CD8-positive, alpha-beta memory T cell (primary cell): Measurements from ENCODE around the gene KLF5. TPM values are rescaled to one million over a fixed set of nuclear protein-coding genes. Genes with fewer than 3 reads are reported as not detected.

Experiments used
- CTCF ChIA-PET: fragments of 350-600 bp; sonication (Branson Sonifier 250); formaldehyde crosslinking; loops from one replicate; lab custom pipeline; 2021; ENCODE audit warnings: antibody characterized with exemption; lab: Charles Lee
- POLR2A ChIA-PET: fragments of 350-600 bp; sonication (Branson Sonifier 250); formaldehyde crosslinking; loops from one replicate; lab custom pipeline; 2021; ENCODE audit warnings: antibody characterized with exemption; lab: Charles Lee
- DNase-seq, 5 donors: peaks; one replicate each; pipeline versions ENCODE4 v3.0.0 to v3.0.0-alpha.2; 2020 to 2022; ENCODE audit warnings: mixed read lengths in 1 of 5
- H3K27ac ChIP-seq: one replicate; pipeline ENCODE4 v1.7.0; 2013; ENCODE audit warnings: low read depth, mild to moderate bottlenecking, low read length, moderate library complexity
- H3K27me3 ChIP-seq: 2 replicates; pipeline ENCODE4 v1.7.0; 2013; ENCODE audit warnings: low read length, mild to moderate bottlenecking; ENCODE audit not compliant: insufficient read depth, poor library complexity, severe bottlenecking
- H3K36me3 ChIP-seq: 2 replicates; pipeline ENCODE4 v1.7.0; 2013; ENCODE audit warnings: mild to moderate bottlenecking, low read length, moderate library complexity; ENCODE audit not compliant: insufficient read depth
- H3K4me1 ChIP-seq: 2 replicates; pipeline ENCODE4 v1.7.0; 2013; ENCODE audit warnings: mild to moderate bottlenecking, low read length, moderate library complexity; ENCODE audit not compliant: insufficient read depth
- H3K4me3 ChIP-seq: 2 replicates; pipeline ENCODE4 v1.7.0; 2013; ENCODE audit warnings: mild to moderate bottlenecking, low read length
- H3K9me3 ChIP-seq: 2 replicates; pipeline ENCODE4 v1.7.0; 2013; ENCODE audit warnings: mild to moderate bottlenecking, low read length
- H3K27ac Mint-ChIP-seq, 8 donors: one replicate each; pipeline ENCODE4 v1.8.0; 2020 to 2021; ENCODE audit warnings: mixed read lengths in 8 of 8, mild to moderate bottlenecking in 6 of 8, inconsistent platforms in 3 of 8, moderate library complexity in 3 of 8
- H3K27me3 Mint-ChIP-seq, 2 donors: one replicate each; pipeline ENCODE4 v1.8.0; 2020 to 2021; ENCODE audit warnings: mixed read lengths in 2 of 2, mild to moderate bottlenecking in 1 of 2, moderate library complexity in 1 of 2
- H3K36me3 Mint-ChIP-seq, 3 donors: one replicate each; pipeline ENCODE4 v1.8.0; 2020 to 2021; ENCODE audit warnings: mixed read lengths in 3 of 3, inconsistent platforms in 1 of 3, mild to moderate bottlenecking in 1 of 3
- H3K4me1 Mint-ChIP-seq, 3 donors: one replicate each; pipeline ENCODE4 v1.8.0; 2020 to 2021; ENCODE audit warnings: mixed read lengths in 3 of 3, inconsistent platforms in 1 of 3, mild to moderate bottlenecking in 1 of 3
- H3K4me3 Mint-ChIP-seq, 7 donors: one replicate each; pipeline ENCODE4 v1.8.0; 2020 to 2021; ENCODE audit warnings: mixed read lengths in 7 of 7, mild to moderate bottlenecking in 6 of 7, moderate library complexity in 4 of 7, inconsistent platforms in 2 of 7
- H3K9me3 Mint-ChIP-seq, 5 donors: one replicate each; pipeline ENCODE4 v1.8.0; 2020 to 2022; ENCODE audit warnings: mixed read lengths in 5 of 5, mild to moderate bottlenecking in 3 of 5, moderate library complexity in 2 of 5, inconsistent platforms in 1 of 5
- polyA plus RNA-seq: library from polyadenylated mRNA; unstranded; fragments of 300-500 nt; fragmentation: Illumina TruSeq; gene quantifications from one replicate; pipeline ENCODE4 v1.2.3, GENCODE V29; 2021
- total RNA-seq, 2 experiments: library from RNA; stranded (reverse); gene quantifications; one replicate each; pipeline ENCODE4 v1.2.3, GENCODE V29; 2021

KLF5 gene
- total and polyA plus RNA-seq, 3 experiments from 2014 or later, result 0.79 to 1.8 (median 1.5) TPM

- Mint-ChIP-seq H3K27me3 (peaks cover 9 to 21% of the 10 kb centered on the region in 2 donors), H3K4me1 (peaks cover 0 to 4% (median 0%) of the 10 kb centered on the region in 3 donors), H3K4me3 (no peak overlapping the region), H3K27ac (no peak overlapping the region), H3K9me3 (peaks cover 0 to 2% (median 0%) of the 10 kb centered on the region in 5 donors), H3K36me3 (peaks cover 0 to 5% (median 2%) of the 10 kb centered on the region in 3 donors)
- DNase-seq, result no peak
- no peaks in the 10 kb centered on the region for H3K4me1 ChIP-seq
- H3K27ac ChIP-seq, result no peak overlapping the region
- no peaks in the 10 kb centered on the region for H3K9me3 ChIP-seq
- H3K27me3 ChIP-seq, result no peaks in the 10 kb centered on the region
- no peak overlapping the region for H3K4me3 ChIP-seq
- CTCF ChIA-PET, result no interaction called here
- H3K36me3 ChIP-seq, result no peaks in the 10 kb centered on the region
- POLR2A ChIA-PET, result no interaction called here
These were observed 19.1 kb downstream of the KLF5 start for GRCh38 chr13:73077865-73078264.

GRCh38 chr13:73079359-73079758, 20.6 kb downstream of the KLF5 start:
- DNase-seq, result no peak
- ChIA-PET CTCF (no interaction called here), POLR2A (no interaction called here)
- peaks cover 0 to 5% (median 0%) of the 10 kb centered on the region in 3 donors for H3K36me3 Mint-ChIP-seq
- peaks cover 0 to 2% (median 0%) of the 10 kb centered on the region in 5 donors for H3K9me3 Mint-ChIP-seq
- H3K4me1 Mint-ChIP-seq, result no peaks in the 10 kb centered on the region
- Histone ChIP-seq H3K27me3 (no peaks in the 10 kb centered on the region), H3K4me3 (no peak overlapping the region), H3K27ac (no peak overlapping the region), H3K9me3 (no peaks in the 10 kb centered on the region), H3K36me3 (no peaks in the 10 kb centered on the region), H3K4me1 (no peaks in the 10 kb centered on the region)
- H3K4me3 Mint-ChIP-seq, result no peak overlapping the region
- H3K27ac Mint-ChIP-seq, result no peak overlapping the region
- peaks cover 9 to 21% of the 10 kb centered on the region in 2 donors for H3K27me3 Mint-ChIP-seq

DNA sequence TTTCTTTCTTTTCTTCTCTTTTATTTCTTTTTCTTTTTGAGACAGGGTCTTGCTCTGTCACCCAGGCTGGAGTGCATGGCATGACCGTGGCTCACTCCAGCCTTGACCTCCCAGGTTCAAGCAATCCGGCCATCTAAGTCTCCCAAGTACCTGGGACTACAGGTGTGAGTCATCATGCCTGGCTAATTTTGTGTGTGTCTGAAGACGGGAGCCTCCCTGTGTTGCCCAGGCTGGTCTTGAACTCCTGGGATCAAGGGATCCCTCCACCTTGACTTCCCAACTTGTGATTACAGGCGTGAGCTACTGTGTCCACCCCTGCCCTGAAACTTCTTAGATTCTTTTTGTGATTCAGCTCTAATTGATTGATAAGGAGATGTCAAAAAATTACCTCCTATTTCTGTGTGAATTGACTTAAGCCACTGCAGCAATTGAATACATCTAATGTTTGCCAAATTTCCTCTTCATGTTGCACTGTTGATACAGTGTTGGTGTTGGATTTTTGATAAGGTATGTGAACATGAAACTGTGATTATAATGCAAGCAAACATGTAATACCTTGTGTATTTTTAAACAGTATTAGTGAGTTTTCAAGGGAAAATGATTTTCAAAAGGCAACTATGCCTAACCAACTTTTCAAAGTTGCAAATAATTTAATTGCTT, 22.6 kb downstream of the KLF5 start:
- Mint-ChIP-seq H3K4me1 (no peaks in the 10 kb centered on the region), H3K4me3 (no peak overlapping the region), H3K27ac (no peak overlapping the region), H3K27me3 (peaks cover 9 to 21% of the 10 kb centered on the region in 2 donors), H3K9me3 (peaks cover 0 to 2% (median 0%) of the 10 kb centered on the region in 5 donors), H3K36me3 (peaks cover 0 to 5% (median 0%) of the 10 kb centered on the region in 3 donors)
- Histone ChIP-seq H3K4me3 (no peak overlapping the region), H3K27me3 (no peaks in the 10 kb centered on the region), H3K27ac (no peak overlapping the region), H3K4me1 (no peaks in the 10 kb centered on the region), H3K9me3 (no peaks in the 10 kb centered on the region), H3K36me3 (no peaks in the 10 kb centered on the region)
- ChIA-PET POLR2A (no interaction called here), CTCF (no interaction called here)
- DNase-seq, result no peak

DNA sequence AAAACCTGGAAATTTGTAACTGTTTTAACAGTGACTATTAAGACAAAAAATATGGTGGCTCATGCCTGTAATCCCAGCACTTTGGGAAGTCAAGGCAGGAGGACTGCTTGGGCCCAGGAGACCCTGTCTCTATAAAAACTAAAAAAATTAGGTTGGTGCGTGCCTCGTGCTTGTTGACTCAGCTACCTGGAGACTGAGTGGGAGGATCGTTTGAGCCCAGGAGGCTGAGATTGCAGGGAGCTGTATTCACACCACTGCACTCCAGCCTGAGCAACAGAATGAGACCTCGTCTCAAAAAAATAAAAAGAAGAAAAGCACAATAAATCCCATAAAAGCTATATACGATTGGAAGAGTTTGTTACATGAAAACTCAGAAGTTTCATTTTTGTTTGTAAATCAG, 23.7 kb downstream of the KLF5 start:
- Histone ChIP-seq H3K27me3 (no peaks in the 10 kb centered on the region), H3K4me3 (no peak overlapping the region), H3K27ac (no peak overlapping the region), H3K36me3 (no peaks in the 10 kb centered on the region), H3K9me3 (no peaks in the 10 kb centered on the region), H3K4me1 (no peaks in the 10 kb centered on the region)
- CTCF ChIA-PET, result no interaction called here
- Mint-ChIP-seq H3K27me3 (peaks cover 9 to 21% of the 10 kb centered on the region in 2 donors), H3K4me3 (no peak overlapping the region), H3K9me3 (peaks cover 0 to 2% (median 0%) of the 10 kb centered on the region in 5 donors), H3K27ac (no peak overlapping the region), H3K4me1 (no peaks in the 10 kb centered on the region), H3K36me3 (peaks cover 0 to 5% (median 0%) of the 10 kb centered on the region in 3 donors)
- POLR2A ChIA-PET, result no interaction called here
- DNase-seq, result no peak

- Histone ChIP-seq H3K36me3 (no peaks in the 10 kb centered on the region), H3K9me3 (no peaks in the 10 kb centered on the region), H3K27ac (no peak overlapping the region), H3K4me3 (no peak overlapping the region), H3K4me1 (no peaks in the 10 kb centered on the region), H3K27me3 (no peaks in the 10 kb centered on the region)
- Mint-ChIP-seq H3K9me3 (peaks cover 0 to 2% (median 0%) of the 10 kb centered on the region in 5 donors), H3K4me3 (no peak overlapping the region), H3K27ac (no peak overlapping the region), H3K36me3 (peaks cover 0 to 5% (median 0%) of the 10 kb centered on the region in 3 donors), H3K27me3 (peaks cover 9 to 21% of the 10 kb centered on the region in 2 donors), H3K4me1 (no peaks in the 10 kb centered on the region)
- no peak for DNase-seq
- CTCF ChIA-PET, result no interaction called here
- POLR2A ChIA-PET, result no interaction called here
These were observed 24.1 kb downstream of the KLF5 start for GRCh38 chr13:73082895-73083294.

GRCh38 chr13:73088332-73088935, 29.6 kb downstream of the KLF5 start:
- no peaks in the 10 kb centered on the region for H3K27me3 Mint-ChIP-seq
- H3K36me3 Mint-ChIP-seq, result peaks cover 0 to 1% (median 0%) of the 10 kb centered on the region in 3 donors
- H3K4me3 Mint-ChIP-seq, result no peak overlapping the region
- Histone ChIP-seq H3K27me3 (no peaks in the 10 kb centered on the region), H3K27ac (no peak overlapping the region), H3K4me3 (no peak overlapping the region), H3K36me3 (no peaks in the 10 kb centered on the region), H3K4me1 (peaks cover 4% of the 10 kb centered on the region), H3K9me3 (no peaks in the 10 kb centered on the region)
- DNase-seq, result no peak
- peaks cover 0 to 5% (median 0%) of the 10 kb centered on the region in 5 donors for H3K9me3 Mint-ChIP-seq
- peaks cover 7% of the 10 kb centered on the region in 3 donors for H3K4me1 Mint-ChIP-seq
- ChIA-PET CTCF (no interaction called here), POLR2A (no interaction called here)
- H3K27ac Mint-ChIP-seq, result no peak overlapping the region

DNA sequence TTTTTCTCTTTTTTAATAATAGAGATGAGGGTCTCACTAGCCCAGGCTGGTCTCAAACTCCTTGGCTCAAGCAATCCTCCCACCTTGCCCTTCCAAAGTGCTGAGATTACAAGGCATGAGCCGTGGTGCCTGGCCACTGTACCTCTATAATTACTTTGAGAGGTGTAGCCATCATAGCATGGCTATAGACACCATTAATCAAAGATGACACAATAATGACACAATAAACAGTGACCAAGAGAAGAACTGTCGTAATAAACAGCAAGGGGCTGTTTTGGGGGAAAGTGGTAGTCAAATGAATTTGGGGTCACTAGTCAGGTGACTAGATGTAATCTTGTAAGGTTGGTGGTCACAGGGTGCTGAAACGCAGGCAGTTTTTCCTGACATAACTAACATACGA, 30.4 kb downstream of the KLF5 start:
- peaks cover 7% of the 10 kb centered on the region in 3 donors for H3K4me1 Mint-ChIP-seq
- peaks cover 4% of the 10 kb centered on the region for H3K4me1 ChIP-seq
- no peaks in the 10 kb centered on the region for H3K27me3 ChIP-seq
- no peaks in the 10 kb centered on the region for H3K36me3 ChIP-seq
- H3K27ac Mint-ChIP-seq, result no peak overlapping the region
- no peak overlapping the region for H3K4me3 Mint-ChIP-seq
- peaks cover 0 to 1% (median 0%) of the 10 kb centered on the region in 3 donors for H3K36me3 Mint-ChIP-seq
- H3K27me3 Mint-ChIP-seq, result no peaks in the 10 kb centered on the region
- H3K4me3 ChIP-seq, result no peak overlapping the region
- H3K9me3 ChIP-seq, result no peaks in the 10 kb centered on the region
- H3K27ac ChIP-seq, result no peak overlapping the region
- POLR2A ChIA-PET, result no interaction called here
- H3K9me3 Mint-ChIP-seq, result peaks cover 0 to 5% (median 0%) of the 10 kb centered on the region in 5 donors
- DNase-seq, result no peak
- CTCF ChIA-PET, result no interaction called here

- Mint-ChIP-seq H3K27me3 (peaks cover 0 to under 1% of the 10 kb centered on the region in 2 donors), H3K4me3 (no peak overlapping the region), H3K27ac (no peak overlapping the region), H3K4me1 (peaks cover 7% of the 10 kb centered on the region in 3 donors), H3K9me3 (peaks cover 0 to 5% (median 0%) of the 10 kb centered on the region in 5 donors), H3K36me3 (peaks cover 0 to 1% (median 0%) of the 10 kb centered on the region in 3 donors)
- Histone ChIP-seq H3K4me1 (peaks cover 4% of the 10 kb centered on the region), H3K27ac (no peak overlapping the region), H3K27me3 (no peaks in the 10 kb centered on the region), H3K36me3 (no peaks in the 10 kb centered on the region), H3K4me3 (no peak overlapping the region), H3K9me3 (no peaks in the 10 kb centered on the region)
- no peak for DNase-seq
- POLR2A ChIA-PET, result no interaction called here
- CTCF ChIA-PET, result no interaction called here
These were observed 31.5 kb downstream of the KLF5 start for GRCh38 chr13:73090116-73090822.
